Measurements from ENCODE around the gene GOLGA8B.
"Not testable (repeated sequence)": the region's sequence is repeated elsewhere in the genome, so short reads cannot be mapped to it uniquely, and the experiment has no call there.

The GOLGA8B gene

GRCh38 chr15:34583399-34584329 lies at the start of gene GOLGA8B:
TSS of gene GOLGA8B (minus strand) at chr15:34583651. CDS start at chr15:34535912, 47,739 bp downstream.
- no peak for DNase-seq (ENCODE audit: low spot score)

GRCh38 chr15:34633165-34633564 lies 49.7 kb upstream of the GOLGA8B start:
- not testable (repeated sequence) for DNase-seq (ENCODE audit: low spot score)

DNA sequence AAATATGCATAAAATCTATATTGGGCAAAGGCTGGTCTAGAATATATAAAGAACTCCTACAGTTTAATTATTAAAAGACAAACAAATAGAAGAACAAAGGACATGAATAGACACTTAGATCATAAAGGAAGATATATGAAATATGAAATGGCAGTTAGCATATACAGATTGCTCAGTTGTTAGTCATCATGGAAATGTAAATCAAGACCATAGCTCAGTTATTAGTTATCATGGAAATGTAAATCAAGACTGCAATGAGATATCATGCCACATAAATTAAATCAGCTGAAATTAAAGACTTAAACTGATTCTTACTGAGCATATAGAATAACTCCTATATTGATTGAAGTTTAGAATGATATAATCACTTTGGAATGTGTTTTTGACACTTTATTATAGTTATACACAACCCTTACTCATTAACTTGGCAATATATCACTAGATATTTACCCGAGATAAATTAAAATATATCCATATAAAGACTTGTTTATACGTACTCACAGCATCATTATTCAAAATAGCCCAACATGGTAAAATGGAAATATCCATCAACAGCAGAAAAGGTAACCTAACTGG lies 45.2 kb upstream of the GOLGA8B start:
- DNase-seq (ENCODE audit: low spot score), result no peak

GRCh38 chr15:34625007-34625406 lies 41.6 kb upstream of the GOLGA8B start:
- no peak for DNase-seq (ENCODE audit: low spot score)

DNA sequence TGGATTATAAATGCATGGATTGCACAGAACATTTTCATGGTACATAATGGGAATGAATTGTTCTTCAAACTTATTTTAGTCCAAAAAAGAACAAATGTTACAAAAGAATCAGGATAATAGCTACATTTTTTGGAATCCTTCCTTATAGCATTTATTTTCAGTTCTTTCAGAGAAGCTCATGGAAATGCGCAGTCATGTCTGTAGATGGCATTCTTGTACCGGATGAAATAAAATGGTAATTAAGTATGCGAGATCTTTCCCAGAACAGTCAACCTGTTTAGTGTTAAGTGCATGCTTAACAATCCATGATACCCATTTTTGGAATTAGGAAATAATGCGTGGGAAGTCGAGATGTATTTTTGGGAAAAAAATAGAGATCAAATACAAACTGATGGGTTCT lies 38.2 kb upstream of the GOLGA8B start:
- no peak for DNase-seq (ENCODE audit: low spot score)

DNA sequence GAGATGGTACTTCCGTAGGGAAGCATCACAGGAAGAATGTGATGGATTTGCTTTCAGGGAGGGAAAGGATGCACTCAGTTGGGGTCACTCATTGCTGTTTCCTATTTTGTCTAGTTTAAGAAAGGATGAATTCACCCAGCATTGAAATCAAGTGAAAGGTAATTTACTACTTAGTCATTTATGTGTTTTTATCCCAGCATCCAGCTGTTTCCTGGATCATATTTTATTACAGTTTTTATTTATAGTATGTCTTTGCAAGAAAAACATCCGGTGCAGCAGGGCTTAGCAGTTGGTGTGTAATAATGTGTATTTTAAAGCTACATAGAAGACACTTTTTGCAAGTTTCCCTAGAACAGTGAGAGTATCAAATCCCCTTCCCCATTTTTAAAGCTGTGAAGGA lies 37.4 kb upstream of the GOLGA8B start:
- no peak for DNase-seq (ENCODE audit: low spot score)

- DNase-seq (ENCODE audit: low spot score), result no peak
Observed at GRCh38 chr15:34620142-34620541, 36.7 kb upstream of the GOLGA8B start.

- no peak for DNase-seq (ENCODE audit: low spot score)
Observed at GRCh38 chr15:34619151-34619550, 35.7 kb upstream of the GOLGA8B start.

- no peak for DNase-seq (ENCODE audit: low spot score)
Observed at GRCh38 chr15:34618073-34618472, 34.6 kb upstream of the GOLGA8B start.

DNA sequence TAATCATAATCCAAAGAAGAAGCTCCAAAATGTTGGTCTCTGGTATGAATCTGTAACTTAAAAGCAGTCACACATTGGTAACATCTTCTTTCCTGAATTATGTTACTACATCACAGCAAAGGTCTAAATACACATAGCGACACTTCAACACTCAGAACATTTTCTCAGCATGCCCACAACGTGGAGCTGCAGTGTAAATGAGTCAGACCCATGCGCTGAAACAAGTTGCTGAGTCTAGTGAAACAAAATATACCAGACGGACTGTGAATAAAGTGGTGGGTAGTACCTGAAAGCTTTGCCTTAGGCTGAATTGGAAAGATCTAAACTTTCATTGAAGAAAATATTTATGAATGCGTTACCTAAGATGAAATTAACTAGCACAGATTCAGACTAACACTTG lies 33.2 kb upstream of the GOLGA8B start:
- no peak for DNase-seq (ENCODE audit: low spot score)

DNA sequence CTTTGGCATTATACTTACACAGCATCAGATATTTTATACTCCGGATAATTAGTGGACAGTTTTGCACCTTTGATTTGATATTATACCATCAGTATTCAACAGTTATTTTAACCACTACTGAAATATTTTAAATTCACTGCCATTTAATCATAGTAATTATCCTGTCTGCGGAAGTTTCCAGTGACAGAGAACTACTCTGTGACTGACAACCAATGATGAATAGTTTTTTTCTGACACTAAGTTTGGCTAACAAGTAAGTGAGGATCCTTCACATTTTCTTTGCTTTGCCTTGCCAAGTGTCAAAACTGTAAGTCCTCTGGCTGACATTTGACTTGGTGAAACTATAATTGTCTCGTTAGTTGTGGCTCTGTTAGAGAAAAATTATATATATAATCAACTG lies 30.5 kb upstream of the GOLGA8B start:
- no peak for DNase-seq (ENCODE audit: low spot score)

GRCh38 chr15:34613301-34613700 lies 29.9 kb upstream of the GOLGA8B start:
- no peak for DNase-seq (ENCODE audit: low spot score)

DNA sequence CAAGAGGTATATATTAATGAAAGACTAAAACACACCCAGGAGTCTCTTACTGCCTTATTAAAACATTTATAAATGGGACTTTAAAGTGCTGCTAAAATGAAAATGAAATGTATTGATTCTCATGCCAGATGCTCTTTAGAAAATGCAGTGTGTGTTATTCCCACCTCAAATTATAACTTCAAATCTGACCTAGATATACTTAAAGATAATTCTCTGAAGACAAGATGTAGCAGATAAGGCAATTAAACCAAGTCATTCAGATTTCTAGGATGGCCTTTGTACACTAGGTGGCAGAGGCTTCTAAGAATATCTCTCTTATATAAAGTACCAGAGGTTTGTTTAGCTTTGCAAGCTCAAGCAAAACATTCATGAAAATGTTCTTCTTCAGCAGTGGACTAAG lies 26.9 kb upstream of the GOLGA8B start:
- DNase-seq (ENCODE audit: low spot score), result no peak

DNA sequence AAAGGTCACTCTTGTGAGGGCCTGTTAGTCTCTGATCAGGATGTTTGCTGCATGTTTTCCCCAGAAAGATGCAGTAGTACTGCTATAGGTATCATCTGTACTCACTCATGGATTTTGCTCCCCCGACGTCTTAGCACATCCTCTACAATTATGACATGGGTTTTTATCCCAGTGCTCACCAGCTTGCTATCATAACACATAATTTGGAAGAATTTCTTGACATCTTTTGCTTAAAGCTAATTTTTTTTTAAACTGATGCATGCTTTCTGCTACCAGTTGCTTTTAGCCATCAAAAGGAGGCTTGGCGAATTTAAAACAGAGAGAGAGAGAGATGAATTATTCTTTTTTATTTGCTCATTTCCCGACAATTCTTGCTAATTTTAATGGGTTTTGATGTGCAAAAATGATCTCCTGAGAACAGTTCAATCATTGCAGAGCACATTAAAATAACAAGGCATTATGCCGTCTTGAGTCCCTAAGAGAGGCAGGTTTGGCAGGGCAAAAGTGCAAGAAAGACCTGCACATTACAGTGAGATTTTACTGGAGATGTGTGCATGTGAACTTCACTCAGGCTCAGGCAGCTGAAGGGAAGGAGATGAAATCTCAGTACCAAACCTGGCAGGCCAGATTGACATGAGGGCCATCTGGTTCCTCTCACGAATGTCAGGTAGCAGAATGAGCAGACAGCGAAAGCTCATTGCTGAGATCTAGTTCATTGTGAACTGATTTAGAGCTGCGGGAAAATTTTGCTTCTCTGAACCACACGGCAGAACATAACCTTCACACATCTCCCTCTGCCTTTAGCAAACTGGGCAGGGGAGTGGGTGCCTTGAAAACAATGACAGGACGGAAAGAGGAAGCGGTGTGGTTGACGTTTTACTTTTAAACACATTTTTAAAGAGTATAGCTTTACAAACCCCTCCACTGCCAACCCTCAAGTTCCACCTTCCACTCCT lies 25.9 kb upstream of the GOLGA8B start:
- DNase-seq (ENCODE audit: low spot score), result no peak

DNA sequence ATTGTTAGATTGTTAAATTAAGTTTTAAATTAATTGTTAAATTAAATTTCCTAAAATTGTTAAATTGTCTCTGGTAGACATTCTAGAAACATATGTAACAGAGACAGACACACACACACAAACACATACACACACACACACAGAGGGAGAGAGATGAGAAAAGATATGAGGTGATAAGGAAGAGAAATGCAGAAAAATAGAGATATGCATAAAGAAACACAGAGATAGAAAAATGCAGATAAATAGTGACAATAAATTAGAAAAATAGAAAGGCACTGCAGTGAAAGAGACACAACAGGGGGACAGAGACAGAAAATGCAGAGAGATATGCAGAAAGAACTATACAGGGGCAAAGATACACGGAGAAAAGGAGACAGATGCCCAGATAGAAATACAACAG lies 25.1 kb upstream of the GOLGA8B start:
- no peak for DNase-seq (ENCODE audit: low spot score)

GRCh38 chr15:34607832-34608231 lies 24.4 kb upstream of the GOLGA8B start:
- no peak for DNase-seq (ENCODE audit: low spot score)

DNA sequence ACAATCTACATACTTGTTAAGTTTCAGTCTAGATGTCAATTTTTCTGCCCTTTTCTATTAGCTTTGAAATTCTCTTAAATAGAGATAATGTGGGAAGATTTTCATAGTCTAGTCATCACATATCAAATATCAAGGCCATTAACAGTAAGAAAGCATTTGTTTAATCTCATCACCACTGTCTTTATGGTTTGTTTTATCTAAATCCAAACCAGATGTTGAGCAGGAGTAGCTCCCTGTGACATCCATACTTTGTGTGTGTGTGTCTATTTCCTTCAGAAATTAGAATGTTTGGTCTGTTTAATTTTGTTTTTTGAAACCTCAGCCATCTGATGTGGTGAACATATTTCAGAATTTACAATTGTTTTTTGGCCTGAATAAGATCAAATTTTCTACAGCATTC lies 23.1 kb upstream of the GOLGA8B start:
- DNase-seq (ENCODE audit: low spot score), result no peak

GRCh38 chr15:34606131-34606530 lies 22.7 kb upstream of the GOLGA8B start:
- DNase-seq (ENCODE audit: low spot score), result no peak

DNA sequence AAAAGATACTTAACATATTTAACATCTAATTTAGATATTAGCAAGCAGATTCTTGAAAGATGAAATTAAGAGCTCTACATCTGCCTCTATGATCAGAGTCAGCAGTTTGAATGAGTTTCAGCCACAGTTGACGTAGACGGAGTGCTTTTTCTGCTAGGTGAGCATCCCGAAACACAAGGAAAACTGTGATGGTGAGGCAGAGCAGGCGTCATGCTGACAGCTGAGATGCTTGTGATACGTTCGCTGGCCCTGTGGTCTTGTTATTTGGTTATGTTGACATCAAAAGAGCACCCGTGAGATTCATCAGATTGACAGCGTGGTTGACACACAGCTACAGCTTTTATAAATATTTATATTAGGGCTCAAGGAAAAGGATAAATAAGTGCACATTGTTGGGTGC lies 19.6 kb upstream of the GOLGA8B start:
- DNase-seq (ENCODE audit: low spot score), result no peak

DNA sequence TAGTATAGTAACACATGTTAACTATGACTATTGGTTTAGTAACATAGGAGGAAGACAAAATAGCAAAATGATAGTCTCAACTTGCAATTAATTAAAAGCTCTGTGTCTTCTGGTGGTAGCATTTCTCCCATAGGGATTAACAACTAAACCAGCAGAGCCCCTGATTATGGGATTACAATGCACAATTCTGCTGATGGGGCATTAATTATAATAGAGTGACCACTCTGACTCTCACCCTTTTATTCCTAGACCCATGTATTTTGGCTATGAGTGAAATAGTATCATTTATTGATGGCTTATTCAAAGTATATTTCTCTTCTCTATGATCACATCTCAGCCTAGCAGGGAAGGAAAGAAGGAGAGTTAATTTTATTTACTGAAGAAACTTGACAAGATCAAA lies 17.5 kb upstream of the GOLGA8B start:
- no peak for DNase-seq (ENCODE audit: low spot score)

- no peak for DNase-seq (ENCODE audit: low spot score)
Observed at GRCh38 chr15:34598799-34599585, 15.5 kb upstream of the GOLGA8B start.

- DNase-seq (ENCODE audit: low spot score), result no peak
Observed at GRCh38 chr15:34597316-34597715, 13.9 kb upstream of the GOLGA8B start.
